ENCODE measurements around the gene TCAP. TPM values are rescaled to one million over a fixed set of nuclear protein-coding genes. Genes with fewer than 3 reads are reported as not detected.

TCAP gene
- total RNA-seq, 4 donors from 2014 or later: 0.25 to 3.6 (median 1.5) TPM

GRCh38 chr17:39675390-39676082, 10.4 kb downstream of the TCAP start:
- no peak overlapping the region for H3K4me3 ChIP-seq
- no peak for TF ChIP-seq POLR2A (IDR thresholded peaks at IDR 0.05)
- TF ChIP-seq EP300 (IDR thresholded peaks at IDR 0.05): no peak
- no peak for TF ChIP-seq CTCF (IDR thresholded peaks at IDR 0.05)
- TF ChIP-seq POLR2AphosphoS5 (IDR thresholded peaks at IDR 0.05): no peak
- no peaks in the 10 kb centered on the region for H3K9me3 ChIP-seq
- H3K4me1 ChIP-seq: peaks cover 0 to 48% (median 17%) of the 10 kb centered on the region in 3 donors
- ATAC-seq: no peak
- peaks cover 0 to 20% of the 10 kb centered on the region in 2 donors for H3K36me3 ChIP-seq
- H3K27me3 ChIP-seq: peaks cover 15% of the 10 kb centered on the region
- peak overlapping the region in 1 of 4 donors; percentile 5 for H3K27ac ChIP-seq
- 83 to 100% methylated on average over 1 to 2 of the region's 10 CpGs for WGBS, 2 donors (ENCODE audit: low coverage in 1 of 2)

GRCh38 chr17:39676198-39676819, 11.2 kb downstream of the TCAP start:
- H3K4me3 ChIP-seq: no peak overlapping the region
- peaks cover 7% of the 10 kb centered on the region for H3K27me3 ChIP-seq
- ATAC-seq: peak; percentile 14
- TF ChIP-seq POLR2A (IDR thresholded peaks at IDR 0.05): no peak
- H3K9me3 ChIP-seq: no peaks in the 10 kb centered on the region
- peaks cover 0 to 28% of the 10 kb centered on the region in 2 donors for H3K36me3 ChIP-seq
- peaks cover 0 to 46% (median 17%) of the 10 kb centered on the region in 3 donors for H3K4me1 ChIP-seq
- WGBS, 2 donors (ENCODE audit: low coverage in 1 of 2): 70% methylated on average over 2 of the region's 7 CpGs; no CpG with 5 or more reads in 1 of the 2 donors
- H3K27ac ChIP-seq: peak overlapping the region in 1 of 4 donors; percentile 5

DNA sequence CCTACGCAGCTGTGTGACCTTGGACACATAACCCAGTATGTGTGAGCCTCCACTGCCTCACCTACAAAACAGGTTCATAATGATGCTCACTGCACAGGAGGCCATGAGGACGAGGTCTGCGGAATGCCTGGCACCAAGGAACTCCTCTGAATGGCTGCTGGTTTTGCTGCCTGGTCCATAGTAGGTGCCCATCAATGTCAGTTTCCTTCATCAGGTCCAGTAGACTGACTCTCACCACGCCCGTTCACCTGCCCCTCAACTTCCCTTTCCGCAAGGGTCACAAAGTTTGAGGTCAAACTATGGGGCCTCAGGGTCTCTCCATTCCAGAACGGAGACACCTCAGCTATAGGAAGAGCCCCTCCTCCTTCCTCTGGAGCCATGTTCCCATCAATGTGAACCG, 11.9 kb downstream of the TCAP start:
- Histone ChIP-seq H3K27me3 (no peaks in the 10 kb centered on the region), H3K27ac (peak overlapping the region in 3 of 4 donors; percentile 55 to 75 (median 70)), H3K4me1 (peaks cover 0 to 38% (median 17%) of the 10 kb centered on the region in 3 donors), H3K4me3 (no peak overlapping the region), H3K36me3 (peaks cover 0 to 33% of the 10 kb centered on the region in 2 donors), H3K9me3 (no peaks in the 10 kb centered on the region)
- ATAC-seq: no peak
- TF ChIP-seq POLR2AphosphoS5 (IDR thresholded peaks at IDR 0.05) (no peak), EP300 (IDR thresholded peaks at IDR 0.05) (no peak), CTCF (IDR thresholded peaks at IDR 0.05) (no peak), POLR2A (IDR thresholded peaks at IDR 0.05) (no peak)
- 46 to 100% methylated on average over 2 to 5 of the region's 8 CpGs for WGBS, 2 donors (ENCODE audit: low coverage in 1 of 2)

DNA sequence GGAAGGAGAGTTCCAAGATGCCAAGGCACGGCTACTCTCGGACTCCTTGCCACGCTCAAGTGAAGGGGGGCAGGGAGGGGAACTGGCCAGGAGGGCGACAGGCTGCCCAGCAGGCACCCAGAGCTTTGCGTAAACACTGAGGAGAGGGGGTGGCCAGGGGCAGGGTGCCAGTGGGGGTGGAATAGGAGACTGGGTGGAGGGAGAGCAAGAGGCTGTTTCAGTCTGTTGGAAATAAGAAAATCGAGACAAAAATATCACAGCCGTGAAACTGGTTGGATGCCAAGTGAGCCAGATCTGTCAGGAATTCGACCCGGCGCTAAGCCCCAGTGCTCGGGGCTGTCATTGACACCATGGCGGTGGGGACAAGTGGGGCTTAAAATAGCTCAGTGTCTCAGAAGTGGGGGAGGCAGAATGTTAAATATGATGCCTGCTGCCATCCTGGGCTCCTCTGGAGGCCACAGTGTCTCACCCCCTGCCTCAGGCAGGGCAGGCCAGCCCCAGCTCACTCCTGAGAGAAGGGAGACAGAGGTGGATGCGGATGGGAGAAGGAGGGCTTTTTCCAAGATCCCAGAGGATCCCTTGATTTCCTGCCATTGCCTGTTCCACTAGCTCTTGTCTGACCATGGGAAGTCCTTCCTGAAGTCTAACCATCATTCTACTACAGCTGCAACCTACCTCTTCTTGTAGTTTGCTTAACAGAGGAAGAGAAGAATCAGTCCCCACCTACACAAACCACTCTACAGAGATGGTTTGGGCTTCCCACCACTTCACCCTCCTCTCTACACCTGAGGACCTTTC, 12.6 kb downstream of the TCAP start:
- Histone ChIP-seq H3K4me1 (peaks cover 0 to 37% (median 17%) of the 10 kb centered on the region in 3 donors), H3K36me3 (peaks cover 0 to 36% of the 10 kb centered on the region in 2 donors), H3K27me3 (no peaks in the 10 kb centered on the region), H3K9me3 (no peaks in the 10 kb centered on the region), H3K27ac (peak overlapping the region; percentile 4 to 75 (median 62)), H3K4me3 (no peak overlapping the region)
- TF ChIP-seq CTCF (IDR thresholded peaks at IDR 0.05) (no peak), POLR2A (IDR thresholded peaks at IDR 0.05) (no peak), EP300 (IDR thresholded peaks at IDR 0.05) (no peak)
- peak; percentile 52 for ATAC-seq
- 29 to 30% methylated on average over 8 to 10 of the region's 13 CpGs for WGBS, 2 donors (ENCODE audit: low coverage in 1 of 2)

Measured in gastroesophageal sphincter (tissue), 4 donors.